ENCODE results near the gene PTPRN2.

DNA sequence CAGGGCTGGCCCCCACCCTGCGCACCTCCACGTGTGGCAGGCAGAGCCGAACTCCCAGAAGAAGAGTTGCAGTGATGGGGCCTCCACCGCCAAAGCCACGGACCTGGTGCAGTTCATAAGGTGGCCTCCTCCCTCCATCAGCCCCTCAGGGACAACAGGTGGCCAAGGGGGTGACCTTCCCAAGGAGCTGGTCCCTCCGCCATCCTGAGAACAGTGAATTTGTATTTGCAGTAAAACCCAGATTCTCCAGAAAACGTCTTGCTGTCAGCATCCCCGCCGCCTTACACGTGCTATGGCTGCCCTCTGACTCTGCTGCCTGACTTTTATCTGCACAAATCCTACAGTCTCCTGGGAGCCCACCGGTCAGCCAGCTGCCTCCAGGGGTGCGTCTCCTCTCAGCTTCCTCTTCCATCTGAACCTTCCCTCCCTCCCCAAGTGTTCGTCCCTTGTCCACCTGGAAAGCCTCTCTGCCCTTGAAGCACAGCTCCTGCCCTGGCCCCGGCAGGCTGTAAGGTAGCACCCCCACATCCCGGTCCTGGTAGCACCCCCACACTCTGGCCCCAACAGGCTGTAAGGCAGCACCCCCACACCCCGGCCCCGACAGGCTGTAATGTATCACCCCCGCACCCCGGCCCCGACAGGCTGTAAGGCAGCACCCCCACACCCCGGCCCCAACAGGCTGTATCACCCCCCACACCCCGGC is 311.8 kb downstream of the PTPRN2 start:
- TF ChIP-seq YY1 (IDR thresholded peaks at IDR 0.05; ENCODE audit: low read depth, low read length) (no peak), CTCF (IDR thresholded peaks at IDR 0.05; ENCODE audit: control extremely low read depth in 1 of 3, insufficient read depth in 1 of 3, low read depth in 1 of 3, low read length in 3 of 3) (no peak), POLR2A (IDR thresholded peaks at IDR 0.05; ENCODE audit: control extremely low read depth in 1 of 2, low read depth in 2 of 2, low read length in 2 of 2) (no peak), TEAD4 (IDR thresholded peaks at IDR 0.05; ENCODE audit: low read depth, low read length) (no peak), PHF8 (conservative IDR thresholded peaks at IDR 0.05; ENCODE audit: low read depth, low read length) (no peak), CBX8 (IDR thresholded peaks at IDR 0.05; ENCODE audit: borderline replicate concordance, low read depth, low read length) (no peak), EP300 (IDR thresholded peaks at IDR 0.05; ENCODE audit: borderline replicate concordance in 1 of 2, low read depth in 2 of 2, low read length in 2 of 2) (no peak), EZH2 (IDR thresholded peaks at IDR 0.05; ENCODE audit: low read depth, low read length, severe bottlenecking) (no peak), JUN (IDR thresholded peaks at IDR 0.05; ENCODE audit: low read depth, low read length) (no peak), USF2 (IDR thresholded peaks at IDR 0.05; ENCODE audit: low read length) (no peak), MAFK (IDR thresholded peaks at IDR 0.05; ENCODE audit: low read depth, low read length) (no peak), ZNF274 (IDR thresholded peaks at IDR 0.05; ENCODE audit: borderline replicate concordance, extremely low read depth, low read length) (no peak)
- TF ChIP-seq, protein P1, sequence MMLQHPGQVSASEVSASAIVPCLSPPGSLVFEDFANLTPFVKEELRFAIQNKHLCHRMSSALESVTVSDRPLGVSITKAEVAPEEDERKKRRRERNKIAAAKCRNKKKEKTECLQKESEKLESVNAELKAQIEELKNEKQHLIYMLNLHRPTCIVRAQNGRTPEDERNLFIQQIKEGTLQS (IDR thresholded peaks at IDR 0.05; ENCODE audit: insufficient read depth, low read depth, low read length): no peak
- TF ChIP-seq, protein P2, sequence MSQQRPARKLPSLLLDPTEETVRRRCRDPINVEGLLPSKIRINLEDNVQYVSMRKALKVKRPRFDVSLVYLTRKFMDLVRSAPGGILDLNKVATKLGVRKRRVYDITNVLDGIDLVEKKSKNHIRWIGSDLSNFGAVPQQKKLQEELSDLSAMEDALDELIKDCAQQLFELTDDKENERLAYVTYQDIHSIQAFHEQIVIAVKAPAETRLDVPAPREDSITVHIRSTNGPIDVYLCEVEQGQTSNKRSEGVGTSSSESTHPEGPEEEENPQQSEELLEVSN (IDR thresholded peaks at IDR 0.05): no peak

Measured in H1 (cell line).